GM08714 (cell line): ENCODE results near the gene ZFAND2B.
"Not testable (repeated sequence)": the region's sequence is repeated elsewhere in the genome, so short reads cannot be mapped to it uniquely, and the experiment has no call there.

Experiments
- H3K4me3 ChIP-seq: fragments of 200-500 bp; sonication (Bioruptor generic); 2 replicates; pipeline ENCODE4 v1.5.1; 2014; ENCODE audit warnings: mild to moderate bottlenecking, low read length, inconsistent platforms
- ZNF274 ChIP-seq: IDR thresholded peaks from 2 replicates; pipeline ENCODE4 v1.6.1; 2012; ENCODE audit warnings: mild to moderate bottlenecking, low read depth, low read length

ZFAND2B gene

DNA sequence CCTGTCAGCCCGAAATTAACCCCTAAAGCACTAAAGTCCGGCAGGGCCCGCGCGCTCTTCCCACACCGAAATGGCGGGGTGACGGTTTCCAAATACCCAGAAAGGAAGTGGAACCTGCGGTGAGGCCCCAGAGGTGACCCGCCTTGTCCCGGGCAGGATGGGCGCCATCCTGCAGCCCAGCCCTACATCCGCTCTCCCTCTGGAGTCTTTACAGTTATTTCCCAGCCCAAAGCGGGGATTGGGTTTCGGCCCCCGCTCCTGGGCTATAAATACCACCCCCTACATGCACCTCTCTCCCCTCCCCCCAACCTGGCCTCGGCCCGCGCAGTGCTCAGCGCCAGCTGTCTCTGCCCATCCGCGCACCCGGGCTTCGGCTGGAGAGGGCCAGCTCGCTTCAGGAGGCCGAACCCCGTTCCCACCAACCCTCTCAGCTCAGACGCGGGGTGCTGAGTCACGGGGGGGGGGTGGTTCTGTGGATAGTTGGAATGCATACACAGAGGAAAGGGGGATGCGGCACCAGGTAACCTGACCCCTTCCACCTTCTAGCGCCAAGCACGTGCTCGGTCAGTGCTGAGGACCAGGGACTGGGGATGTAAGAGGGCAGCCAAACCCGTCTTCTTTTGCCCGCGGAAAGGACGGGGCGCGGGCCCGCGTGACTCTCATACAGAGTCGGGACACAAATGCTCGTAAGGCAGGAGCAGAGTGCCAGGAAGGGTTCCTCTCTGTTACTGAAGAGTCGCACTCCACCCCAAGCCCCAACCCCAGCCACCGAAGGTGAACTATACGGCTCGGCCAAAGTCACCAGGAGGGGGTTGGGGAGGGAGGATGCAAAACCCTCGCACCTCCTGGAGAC lies 46.5 kb downstream of the ZFAND2B start, which contains the start of gene TUBA4B:
Gene TUBA4B (plus strand): TSS at position 344 of the 853 bp plus-strand sequence. CDS start 165 bp downstream, at position 509.
- TF ChIP-seq ZNF274, result no peak
- H3K4me3 ChIP-seq, result peak within 1 kb of the TSS; percentile 66

DNA sequence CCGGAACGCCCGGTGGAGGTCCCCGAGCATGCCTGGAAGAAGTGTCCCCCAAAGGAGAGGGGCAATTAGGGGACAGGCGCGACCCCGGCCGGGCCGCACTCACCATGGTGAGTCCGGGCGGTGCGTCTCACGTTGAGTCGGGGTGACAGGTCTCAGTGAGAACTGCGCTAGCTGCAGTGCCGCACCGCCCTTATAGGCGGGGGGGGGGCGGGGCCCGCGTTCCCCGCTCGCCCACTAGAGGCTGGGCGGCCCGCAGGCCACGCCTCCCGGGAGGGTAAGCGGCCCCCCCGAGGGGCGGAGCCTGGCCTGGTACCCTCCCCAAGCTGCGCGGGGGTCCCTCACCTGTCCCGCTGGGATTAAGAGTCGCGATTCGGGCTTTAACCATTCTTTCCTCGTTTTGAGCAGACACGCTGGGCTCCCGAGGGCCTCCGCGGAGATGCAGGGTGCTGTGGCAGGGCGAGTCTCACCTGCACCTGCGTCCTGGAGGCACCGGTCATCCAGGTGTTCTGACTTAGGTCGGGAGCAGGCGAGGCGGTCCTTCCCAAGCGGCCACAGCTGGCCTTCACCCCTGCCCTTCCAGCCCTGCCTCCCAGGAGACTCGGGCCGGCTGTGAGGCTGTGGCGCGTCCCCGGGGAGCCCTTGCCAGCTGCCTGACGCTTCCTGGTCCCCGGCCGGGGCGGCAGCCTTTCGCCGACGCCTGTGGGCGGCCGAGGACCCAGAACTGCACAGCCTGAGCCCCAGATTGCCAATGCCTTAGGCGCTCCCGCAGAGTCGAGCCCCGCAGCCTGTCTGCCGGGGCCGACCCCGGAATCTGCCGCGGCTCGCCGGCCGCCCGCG lies 47.4 kb downstream of the ZFAND2B start, which contains the start of gene TUBA4A:
Gene TUBA4A (minus strand): TSS at position 166 of the 837 bp plus-strand sequence. CDS start 60 bp downstream, at position 106.
- H3K4me3 ChIP-seq, result peak within 1 kb of the TSS; percentile 66
- no peak for TF ChIP-seq ZNF274

DNA sequence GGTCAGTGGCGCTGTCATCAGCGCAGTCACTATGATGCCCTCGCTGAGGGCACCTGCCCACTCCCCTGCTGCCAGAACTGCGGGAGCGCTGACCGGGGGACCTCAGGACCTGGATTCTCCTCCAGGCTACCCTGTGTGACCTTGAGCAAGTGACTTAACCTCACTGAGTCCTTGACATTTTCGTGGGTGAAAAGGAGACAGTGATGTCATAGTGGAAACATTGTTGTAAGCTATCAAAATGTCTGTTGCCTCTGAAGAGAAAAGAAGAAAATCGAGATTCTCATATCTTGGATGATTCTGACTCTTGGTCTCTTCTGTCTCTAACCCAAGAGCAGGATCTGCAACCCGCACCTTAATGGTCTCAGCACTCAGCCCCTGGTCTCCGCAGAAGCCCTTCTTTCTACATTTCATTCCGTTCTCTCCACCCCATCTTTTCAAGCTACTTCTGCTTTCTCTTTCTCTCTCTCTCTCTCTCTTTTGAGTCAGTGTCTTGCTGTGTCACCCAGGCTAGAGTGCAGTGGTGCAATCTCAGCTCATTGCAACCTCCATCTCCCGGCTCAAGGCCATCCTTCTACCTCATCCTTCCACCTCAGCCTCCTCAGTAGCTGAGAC lies 48.1 kb downstream of the ZFAND2B start:
- H3K4me3 ChIP-seq, result peak overlapping the region; percentile 66; the same call in 1 of the 2 replicates
- no peak for TF ChIP-seq ZNF274

DNA sequence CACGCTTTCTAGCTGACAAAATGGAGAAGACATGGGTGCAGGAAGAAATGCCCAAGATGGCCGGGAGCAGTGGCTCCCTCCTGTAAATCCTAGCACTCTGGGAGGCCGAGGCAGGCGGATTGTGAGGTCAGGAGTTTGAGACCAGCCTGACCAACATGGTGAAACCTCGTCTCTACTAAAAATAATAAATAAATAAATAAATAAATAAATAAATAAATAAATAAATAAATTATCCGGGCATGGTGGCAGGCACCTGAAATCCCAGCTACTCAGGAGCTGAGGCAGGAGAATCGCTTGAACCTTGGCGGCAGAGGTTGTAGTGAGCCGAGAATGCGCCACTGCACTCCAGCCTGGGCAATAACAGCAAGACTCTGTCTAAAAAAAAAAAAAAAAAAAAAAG lies 52.4 kb downstream of the ZFAND2B start:
- H3K4me3 ChIP-seq, result not testable (repeated sequence)
